ELF-1 (cell line): ENCODE results near the gene HLA-DOA.

Experiments used
- DNase-seq: peaks from one replicate; pipeline ENCODE4 v3.0.0-alpha.2; 2016; ENCODE audit warnings: low read depth, low spot score

The HLA-DOA gene

GRCh38 chr6:32977953-32978324 lies 31.5 kb downstream of the HLA-DOA start:
- no peak for DNase-seq

- DNase-seq = no peak
Observed at GRCh38 chr6:32977272-32977952, 32.0 kb downstream of the HLA-DOA start.

- DNase-seq = no peak
Observed at GRCh38 chr6:32976334-32977069, 32.9 kb downstream of the HLA-DOA start.

- no peak for DNase-seq
Observed at GRCh38 chr6:32975886-32976285, 33.5 kb downstream of the HLA-DOA start.

GRCh38 chr6:32974541-32975308 lies 34.7 kb downstream of the HLA-DOA start:
- no peak for DNase-seq

- no peak for DNase-seq
Observed at GRCh38 chr6:32974016-32974333, 35.4 kb downstream of the HLA-DOA start.

GRCh38 chr6:32973144-32974015 lies 36.0 kb downstream of the HLA-DOA start:
- no peak for DNase-seq

GRCh38 chr6:32972353-32973143 lies 36.8 kb downstream of the HLA-DOA start:
- DNase-seq = no peak

GRCh38 chr6:32971581-32972352 lies 37.6 kb downstream of the HLA-DOA start:
- DNase-seq = peak; percentile 100

- no peak for DNase-seq
Observed at GRCh38 chr6:32971242-32971580, 38.2 kb downstream of the HLA-DOA start.

GRCh38 chr6:32970413-32971241 lies 38.8 kb downstream of the HLA-DOA start:
- peak; percentile 73 for DNase-seq

- peak; percentile 93 for DNase-seq
Observed at GRCh38 chr6:32969685-32970412, 39.5 kb downstream of the HLA-DOA start.

GRCh38 chr6:32968867-32969684 lies 40.3 kb downstream of the HLA-DOA start:
- peak; percentile 83 for DNase-seq

GRCh38 chr6:32968093-32968866 lies 41.1 kb downstream of the HLA-DOA start, which contains the start of gene BRD2:
Gene BRD2, plus strand, starts transcription at chr6:32968594. Its CDS starts 4,305 bp downstream, at chr6:32972899.
- peak; percentile 97 for DNase-seq

GRCh38 chr6:32967151-32968091 lies 42.0 kb downstream of the HLA-DOA start:
- peak; percentile 70 for DNase-seq

- no peak for DNase-seq
Observed at GRCh38 chr6:32964776-32965175, 44.6 kb downstream of the HLA-DOA start.
